Measurements from ENCODE around the gene NXPE1.

- TF ChIP-seq, protein P1, sequence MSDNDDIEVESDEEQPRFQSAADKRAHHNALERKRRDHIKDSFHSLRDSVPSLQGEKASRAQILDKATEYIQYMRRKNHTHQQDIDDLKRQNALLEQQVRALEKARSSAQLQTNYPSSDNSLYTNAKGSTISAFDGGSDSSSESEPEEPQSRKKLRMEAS (IDR thresholded peaks at IDR 0.05): no peak
- TF ChIP-seq BHLHE40 (IDR thresholded peaks at IDR 0.05; ENCODE audit: low read depth, low read length) (no peak), CTCF (IDR thresholded peaks at IDR 0.05) (no peak), HMGXB4 (CRISPR knock-in tag; IDR thresholded peaks at IDR 0.05; ENCODE audit: borderline replicate concordance) (no peak), RAD21 (conservative IDR thresholded peaks at IDR 0.05 in 1 of 2, IDR thresholded peaks at IDR 0.05 in 1 of 2) (no peak)
Measured at GRCh38 chr11:114499756-114500155, 59.9 kb downstream of the NXPE1 start.
